KOPT-K1 (cell line): Measurements from ENCODE around the gene DLK1.

Experiments used
- H3K27ac ChIP-seq: fragments of 200-600 bp; sonication (generic); 2 replicates; pipeline ENCODE4 v1.5.1; 2016; ENCODE audit warnings: antibody characterized with exemption, mild to moderate bottlenecking, low read depth, low read length; ENCODE audit not compliant: poor library complexity, severe bottlenecking
- H3K36me3 ChIP-seq: fragments of 200-600 bp; sonication (generic); 2 replicates; pipeline ENCODE4 v1.5.1; 2017; ENCODE audit warnings: antibody characterized with exemption, mild to moderate bottlenecking, low read length, moderate library complexity; ENCODE audit not compliant: insufficient read depth
- H3K9me3 ChIP-seq: fragments of 200-600 bp; sonication (generic); 2 replicates; pipeline ENCODE4 v1.5.1; 2017; ENCODE audit warnings: antibody characterized with exemption, low read length, mild to moderate bottlenecking; ENCODE audit not compliant: insufficient read depth, poor library complexity, severe bottlenecking

Gene DLK1

GRCh38 chr14:100703386-100704220 lies 23.1 kb upstream of the DLK1 start:
- Histone ChIP-seq H3K27ac (no peak overlapping the region), H3K36me3 (no peaks in the 10 kb centered on the region), H3K9me3 (no peaks in the 10 kb centered on the region)

DNA sequence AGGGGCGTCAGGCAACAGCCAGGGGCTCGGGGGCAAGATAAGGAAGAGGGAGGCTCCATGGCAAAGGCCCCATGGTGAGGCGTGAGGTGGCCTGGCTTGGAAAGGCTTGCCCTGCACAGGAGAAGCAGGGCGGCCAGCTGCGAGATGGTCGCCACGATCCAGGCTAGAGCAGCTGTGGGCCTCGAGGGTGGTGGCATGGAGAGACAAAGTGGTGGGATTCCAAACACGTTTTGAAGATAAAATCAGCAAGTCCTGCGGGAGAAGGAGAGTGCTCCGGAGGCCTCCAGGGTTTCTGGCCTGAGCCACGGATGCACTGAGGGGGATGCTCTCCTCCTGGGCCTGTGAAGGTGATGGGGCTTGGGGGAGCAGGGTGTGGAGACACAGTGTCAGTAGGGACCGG lies 20.5 kb upstream of the DLK1 start:
- Histone ChIP-seq H3K9me3 (no peaks in the 10 kb centered on the region), H3K27ac (no peak overlapping the region), H3K36me3 (no peaks in the 10 kb centered on the region)

GRCh38 chr14:100706860-100707259 lies 19.8 kb upstream of the DLK1 start:
- Histone ChIP-seq H3K27ac (no peak overlapping the region), H3K36me3 (no peaks in the 10 kb centered on the region), H3K9me3 (no peaks in the 10 kb centered on the region)

- Histone ChIP-seq H3K36me3 (no peaks in the 10 kb centered on the region), H3K27ac (no peak overlapping the region), H3K9me3 (no peaks in the 10 kb centered on the region)
Measured at GRCh38 chr14:100708425-100709288, 18.0 kb upstream of the DLK1 start.

DNA sequence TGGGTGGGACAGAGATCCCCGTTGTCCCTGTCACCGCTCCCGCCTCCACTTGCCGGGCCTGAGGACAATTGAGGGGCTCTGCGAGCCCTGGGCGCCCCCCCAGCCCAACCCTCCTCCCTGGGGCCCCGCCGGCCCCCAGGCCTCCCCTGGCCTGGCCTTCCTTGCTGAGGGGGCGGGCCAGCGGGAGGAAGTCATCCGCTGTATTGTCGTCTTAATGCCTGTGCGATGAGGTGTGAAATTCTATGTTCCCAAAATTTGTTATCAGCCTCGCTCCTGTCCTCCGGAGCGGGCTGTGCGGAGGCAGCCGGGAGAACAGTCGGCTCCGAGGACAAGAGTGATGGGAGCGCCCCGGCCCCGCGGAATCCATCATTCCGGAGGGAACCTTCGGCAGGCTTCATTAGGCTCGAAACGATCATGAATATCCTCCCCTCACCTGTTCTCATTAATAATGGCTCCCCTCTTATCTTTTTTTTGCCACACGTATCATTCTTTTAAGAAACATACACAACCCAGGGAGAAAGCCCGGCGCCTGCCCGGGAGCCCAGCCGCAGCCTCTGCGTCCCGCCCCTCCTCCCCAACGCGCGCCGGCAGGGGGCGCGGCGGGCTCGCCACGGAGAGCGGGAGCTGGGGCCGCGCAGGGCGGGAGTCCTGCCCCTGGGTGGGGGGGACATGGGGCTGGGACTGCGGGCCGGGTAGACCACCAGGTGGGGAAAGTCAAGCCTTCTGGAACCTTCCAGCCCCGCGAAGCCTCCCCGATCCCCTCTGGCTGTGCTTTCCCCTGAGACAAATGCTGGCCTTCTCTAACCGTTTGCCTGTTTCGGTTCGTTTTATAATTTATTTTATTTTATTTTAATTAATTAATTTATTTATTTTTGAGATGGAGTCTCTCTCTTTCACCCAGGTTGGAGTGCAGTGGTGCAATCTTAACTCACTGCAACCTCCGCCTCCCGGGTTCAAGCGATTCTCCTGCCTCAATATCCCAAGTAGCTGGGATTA lies 17.1 kb upstream of the DLK1 start:
- Histone ChIP-seq H3K36me3 (no peaks in the 10 kb centered on the region), H3K9me3 (no peaks in the 10 kb centered on the region), H3K27ac (no peak overlapping the region)

DNA sequence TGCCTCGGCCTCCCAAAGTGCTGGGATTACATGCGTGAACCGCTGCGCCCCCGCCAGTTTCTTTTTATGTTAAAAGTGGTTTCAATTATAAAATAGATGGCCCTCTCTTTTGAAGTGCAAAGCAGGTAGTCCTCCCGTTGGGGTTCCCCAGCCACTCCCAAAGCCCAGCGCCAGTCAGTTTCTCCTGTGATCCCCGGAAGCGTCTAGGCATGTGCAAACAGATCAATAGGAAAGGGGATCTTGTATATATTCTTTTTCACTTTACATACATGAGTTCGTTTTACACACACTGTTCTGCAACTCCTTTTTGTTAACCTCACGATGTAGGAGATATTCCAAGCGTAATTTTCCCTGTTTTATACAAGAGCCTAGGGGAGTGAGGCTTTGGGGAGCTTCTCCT lies 16.3 kb upstream of the DLK1 start:
- Histone ChIP-seq H3K9me3 (no peaks in the 10 kb centered on the region), H3K27ac (no peak overlapping the region), H3K36me3 (no peaks in the 10 kb centered on the region)

DNA sequence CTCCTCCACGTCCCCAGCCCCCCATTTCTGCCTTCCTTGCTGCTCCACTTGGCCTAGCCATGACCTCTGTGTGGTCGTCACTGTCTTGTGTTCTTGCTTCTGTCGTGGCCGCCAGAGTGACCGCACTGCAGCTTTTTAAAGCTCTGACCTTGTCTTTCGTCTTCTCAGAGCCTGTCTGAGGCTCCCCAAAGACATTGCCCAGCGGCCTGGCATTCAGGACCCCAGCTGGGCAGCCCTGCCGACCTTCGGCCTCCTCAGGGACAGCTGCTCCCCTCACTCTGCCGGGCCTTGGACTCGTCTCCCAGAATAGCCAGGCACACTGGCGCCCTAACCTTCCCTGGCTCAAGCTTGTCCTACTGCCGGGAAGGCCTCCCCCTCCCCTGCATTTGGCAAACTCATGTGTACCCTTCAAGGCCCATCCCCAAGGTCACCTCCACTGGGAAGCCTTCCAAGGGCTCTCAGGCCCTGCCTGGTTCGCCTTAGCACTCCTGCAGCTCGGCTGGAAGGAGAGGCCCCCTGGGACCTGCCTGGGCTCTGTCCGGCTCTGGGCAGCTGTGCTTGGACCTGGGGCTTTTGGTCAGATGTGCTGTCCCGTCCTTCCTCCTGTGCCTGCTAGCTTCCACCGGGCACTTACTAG lies 15.7 kb upstream of the DLK1 start:
- Histone ChIP-seq H3K9me3 (no peaks in the 10 kb centered on the region), H3K36me3 (no peaks in the 10 kb centered on the region), H3K27ac (no peak overlapping the region)

- Histone ChIP-seq H3K9me3 (no peaks in the 10 kb centered on the region), H3K27ac (no peak overlapping the region), H3K36me3 (no peaks in the 10 kb centered on the region)
Measured at GRCh38 chr14:100711493-100711892, 15.2 kb upstream of the DLK1 start.

- Histone ChIP-seq H3K9me3 (no peaks in the 10 kb centered on the region), H3K27ac (no peak overlapping the region), H3K36me3 (no peaks in the 10 kb centered on the region)
Measured at GRCh38 chr14:100712490-100712889, 14.2 kb upstream of the DLK1 start.

DNA sequence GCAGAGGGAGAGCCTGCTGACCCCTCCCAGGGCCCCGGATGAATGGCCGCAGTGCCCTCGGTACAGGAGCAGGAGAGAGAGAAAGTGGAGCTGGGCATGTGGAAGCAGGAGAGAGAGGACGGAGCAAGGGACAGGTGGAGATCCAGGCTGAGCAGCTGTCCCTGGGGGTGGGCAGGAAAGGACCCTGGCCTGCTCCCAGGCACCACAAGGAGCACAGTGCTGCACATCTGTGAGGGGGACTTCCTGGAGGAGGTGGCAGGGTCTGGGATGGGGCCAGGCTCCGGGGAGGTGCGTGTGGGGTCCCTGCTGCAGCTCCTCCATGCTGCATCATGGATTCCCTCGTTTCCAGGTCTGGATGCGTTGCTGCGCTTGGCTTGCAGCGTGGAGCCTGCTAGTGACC lies 13.0 kb upstream of the DLK1 start:
- Histone ChIP-seq H3K9me3 (no peaks in the 10 kb centered on the region), H3K27ac (no peak overlapping the region), H3K36me3 (no peaks in the 10 kb centered on the region)

- no peaks in the 10 kb centered on the region for H3K9me3 ChIP-seq
- no peaks in the 10 kb centered on the region for H3K36me3 ChIP-seq
- H3K27ac ChIP-seq = no peak overlapping the region
Measured at GRCh38 chr14:100714258-100714892, 12.3 kb upstream of the DLK1 start.

DNA sequence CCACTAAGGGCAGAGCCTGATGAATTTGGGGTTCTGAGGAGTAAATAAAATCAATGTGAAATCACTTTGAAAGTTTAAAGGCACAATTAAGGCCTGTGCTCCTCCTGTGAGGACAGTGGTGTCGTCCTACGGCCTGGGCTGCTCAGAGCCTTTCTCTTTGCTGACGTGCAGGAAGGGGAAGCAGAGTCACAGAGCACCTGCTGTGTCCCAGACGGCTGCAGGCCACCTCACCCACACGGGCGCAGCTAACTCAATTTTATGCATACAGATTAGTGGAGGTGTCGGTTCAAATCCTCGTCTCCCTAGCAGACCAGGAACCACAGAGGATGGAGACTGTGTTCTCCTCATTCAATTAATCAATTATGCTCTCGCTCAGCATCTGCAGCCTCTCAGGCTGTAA lies 11.4 kb upstream of the DLK1 start:
- Histone ChIP-seq H3K9me3 (no peaks in the 10 kb centered on the region), H3K27ac (no peak overlapping the region), H3K36me3 (no peaks in the 10 kb centered on the region)

DNA sequence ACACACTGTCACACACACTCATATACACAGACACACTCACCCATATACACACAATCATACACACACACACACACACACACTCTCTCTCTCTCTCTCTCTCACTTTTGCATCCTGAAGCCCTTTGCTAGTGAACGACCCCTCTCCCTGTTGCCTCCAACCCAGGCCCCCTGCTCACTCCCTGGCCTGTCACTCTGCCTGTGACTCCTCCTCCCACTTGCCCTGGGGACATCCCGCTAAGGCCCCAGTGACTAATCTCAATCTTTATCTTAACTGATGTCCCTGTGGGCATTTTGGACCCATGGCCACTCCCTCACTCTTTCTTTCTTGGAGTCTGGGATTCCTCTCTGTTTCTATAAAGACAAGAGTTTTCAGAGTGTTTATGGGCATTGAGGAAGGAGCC lies 10.9 kb upstream of the DLK1 start:
- H3K9me3 ChIP-seq = no peaks in the 10 kb centered on the region
- H3K36me3 ChIP-seq = no peaks in the 10 kb centered on the region
- no peak overlapping the region for H3K27ac ChIP-seq

DNA sequence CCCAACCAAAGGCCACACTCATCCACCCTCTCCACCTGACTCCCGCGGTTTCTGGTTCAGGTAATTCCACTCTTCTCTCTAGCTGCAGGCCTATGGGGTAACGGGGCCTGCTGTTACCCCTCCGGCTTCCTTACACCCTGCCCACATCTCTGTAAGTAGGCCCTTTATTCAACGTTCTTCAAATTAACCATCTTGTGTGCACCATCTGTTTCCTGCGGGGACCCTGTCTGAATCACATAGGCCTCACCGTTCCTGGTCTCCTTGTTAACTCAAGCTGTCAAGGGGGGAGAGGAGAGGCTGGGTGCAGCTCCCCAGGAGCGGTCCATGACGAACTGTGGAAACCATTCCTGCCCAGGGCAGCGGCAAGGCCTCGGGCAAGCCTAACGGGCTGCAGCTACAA lies 9.3 kb upstream of the DLK1 start:
- no peaks in the 10 kb centered on the region for H3K9me3 ChIP-seq
- no peak overlapping the region for H3K27ac ChIP-seq
- no peaks in the 10 kb centered on the region for H3K36me3 ChIP-seq
